Lower leg skin (tissue), 3 donors: ENCODE data around the gene CDC20.

Source experiments
- POLR2A ChIP-seq, 2 donors: fragments of 450-650 bp; IDR thresholded peaks; one replicate each; pipeline ENCODE4 v1.6.1; 2016 to 2017; ENCODE audit warnings: antibody characterized with exemption in 2 of 2, mild to moderate bottlenecking in 1 of 2, moderate library complexity in 1 of 2
- TF ChIP-seq, protein P1 (sequence below), 3 donors: fragments of 450-650 bp; IDR thresholded peaks; one replicate each; pipeline ENCODE4 v1.5.1; 2016; ENCODE audit warnings: antibody characterized with exemption in 3 of 3, mild to moderate bottlenecking in 3 of 3, moderate library complexity in 2 of 3

DNA sequence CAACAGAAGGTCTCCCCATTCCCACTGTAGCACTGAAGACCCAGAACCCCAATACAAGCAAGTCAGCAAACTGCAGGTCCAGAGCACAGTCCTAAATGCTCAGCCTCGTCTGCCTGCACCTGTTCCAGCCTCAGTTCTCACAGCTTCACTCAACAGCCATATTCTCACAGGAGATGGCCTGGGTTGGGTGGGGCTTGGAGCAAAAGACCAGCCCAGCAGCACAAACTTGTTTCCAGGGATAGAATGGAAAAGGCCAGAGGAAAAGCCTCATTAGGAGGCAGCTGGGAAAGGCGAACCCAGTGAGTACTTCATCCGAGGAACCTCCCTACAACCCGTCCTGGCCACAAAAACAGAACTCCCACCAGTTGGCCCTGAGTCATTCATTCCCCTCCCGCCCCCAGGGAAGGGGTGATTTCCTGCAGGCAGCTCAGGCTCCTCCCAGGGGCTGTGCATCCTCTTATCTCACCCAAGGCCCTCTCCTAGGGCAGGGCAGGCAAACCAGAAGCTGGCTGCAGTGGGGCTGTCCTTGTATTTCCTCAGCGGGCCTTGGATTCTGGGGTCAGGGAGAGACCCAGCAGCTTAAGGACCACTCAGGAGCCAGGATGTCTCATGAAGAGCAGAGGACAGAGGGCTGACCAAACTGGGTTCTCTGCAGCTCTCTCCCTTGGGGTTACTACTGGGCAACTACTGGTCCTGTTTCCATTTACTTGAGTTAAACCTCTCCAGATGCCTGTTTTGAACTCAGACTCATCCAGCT is 28.6 kb upstream of the CDC20 start:
- TF ChIP-seq, protein P1, sequence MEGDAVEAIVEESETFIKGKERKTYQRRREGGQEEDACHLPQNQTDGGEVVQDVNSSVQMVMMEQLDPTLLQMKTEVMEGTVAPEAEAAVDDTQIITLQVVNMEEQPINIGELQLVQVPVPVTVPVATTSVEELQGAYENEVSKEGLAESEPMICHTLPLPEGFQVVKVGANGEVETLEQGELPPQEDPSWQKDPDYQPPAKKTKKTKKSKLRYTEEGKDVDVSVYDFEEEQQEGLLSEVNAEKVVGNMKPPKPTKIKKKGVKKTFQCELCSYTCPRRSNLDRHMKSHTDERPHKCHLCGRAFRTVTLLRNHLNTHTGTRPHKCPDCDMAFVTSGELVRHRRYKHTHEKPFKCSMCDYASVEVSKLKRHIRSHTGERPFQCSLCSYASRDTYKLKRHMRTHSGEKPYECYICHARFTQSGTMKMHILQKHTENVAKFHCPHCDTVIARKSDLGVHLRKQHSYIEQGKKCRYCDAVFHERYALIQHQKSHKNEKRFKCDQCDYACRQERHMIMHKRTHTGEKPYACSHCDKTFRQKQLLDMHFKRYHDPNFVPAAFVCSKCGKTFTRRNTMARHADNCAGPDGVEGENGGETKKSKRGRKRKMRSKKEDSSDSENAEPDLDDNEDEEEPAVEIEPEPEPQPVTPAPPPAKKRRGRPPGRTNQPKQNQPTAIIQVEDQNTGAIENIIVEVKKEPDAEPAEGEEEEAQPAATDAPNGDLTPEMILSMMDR (IDR thresholded peaks at IDR 0.05): no peak
- TF ChIP-seq POLR2A (IDR thresholded peaks at IDR 0.05): no peak
